ENCODE measurements around the gene PIP5K1B.

- TF ChIP-seq, protein P1, sequence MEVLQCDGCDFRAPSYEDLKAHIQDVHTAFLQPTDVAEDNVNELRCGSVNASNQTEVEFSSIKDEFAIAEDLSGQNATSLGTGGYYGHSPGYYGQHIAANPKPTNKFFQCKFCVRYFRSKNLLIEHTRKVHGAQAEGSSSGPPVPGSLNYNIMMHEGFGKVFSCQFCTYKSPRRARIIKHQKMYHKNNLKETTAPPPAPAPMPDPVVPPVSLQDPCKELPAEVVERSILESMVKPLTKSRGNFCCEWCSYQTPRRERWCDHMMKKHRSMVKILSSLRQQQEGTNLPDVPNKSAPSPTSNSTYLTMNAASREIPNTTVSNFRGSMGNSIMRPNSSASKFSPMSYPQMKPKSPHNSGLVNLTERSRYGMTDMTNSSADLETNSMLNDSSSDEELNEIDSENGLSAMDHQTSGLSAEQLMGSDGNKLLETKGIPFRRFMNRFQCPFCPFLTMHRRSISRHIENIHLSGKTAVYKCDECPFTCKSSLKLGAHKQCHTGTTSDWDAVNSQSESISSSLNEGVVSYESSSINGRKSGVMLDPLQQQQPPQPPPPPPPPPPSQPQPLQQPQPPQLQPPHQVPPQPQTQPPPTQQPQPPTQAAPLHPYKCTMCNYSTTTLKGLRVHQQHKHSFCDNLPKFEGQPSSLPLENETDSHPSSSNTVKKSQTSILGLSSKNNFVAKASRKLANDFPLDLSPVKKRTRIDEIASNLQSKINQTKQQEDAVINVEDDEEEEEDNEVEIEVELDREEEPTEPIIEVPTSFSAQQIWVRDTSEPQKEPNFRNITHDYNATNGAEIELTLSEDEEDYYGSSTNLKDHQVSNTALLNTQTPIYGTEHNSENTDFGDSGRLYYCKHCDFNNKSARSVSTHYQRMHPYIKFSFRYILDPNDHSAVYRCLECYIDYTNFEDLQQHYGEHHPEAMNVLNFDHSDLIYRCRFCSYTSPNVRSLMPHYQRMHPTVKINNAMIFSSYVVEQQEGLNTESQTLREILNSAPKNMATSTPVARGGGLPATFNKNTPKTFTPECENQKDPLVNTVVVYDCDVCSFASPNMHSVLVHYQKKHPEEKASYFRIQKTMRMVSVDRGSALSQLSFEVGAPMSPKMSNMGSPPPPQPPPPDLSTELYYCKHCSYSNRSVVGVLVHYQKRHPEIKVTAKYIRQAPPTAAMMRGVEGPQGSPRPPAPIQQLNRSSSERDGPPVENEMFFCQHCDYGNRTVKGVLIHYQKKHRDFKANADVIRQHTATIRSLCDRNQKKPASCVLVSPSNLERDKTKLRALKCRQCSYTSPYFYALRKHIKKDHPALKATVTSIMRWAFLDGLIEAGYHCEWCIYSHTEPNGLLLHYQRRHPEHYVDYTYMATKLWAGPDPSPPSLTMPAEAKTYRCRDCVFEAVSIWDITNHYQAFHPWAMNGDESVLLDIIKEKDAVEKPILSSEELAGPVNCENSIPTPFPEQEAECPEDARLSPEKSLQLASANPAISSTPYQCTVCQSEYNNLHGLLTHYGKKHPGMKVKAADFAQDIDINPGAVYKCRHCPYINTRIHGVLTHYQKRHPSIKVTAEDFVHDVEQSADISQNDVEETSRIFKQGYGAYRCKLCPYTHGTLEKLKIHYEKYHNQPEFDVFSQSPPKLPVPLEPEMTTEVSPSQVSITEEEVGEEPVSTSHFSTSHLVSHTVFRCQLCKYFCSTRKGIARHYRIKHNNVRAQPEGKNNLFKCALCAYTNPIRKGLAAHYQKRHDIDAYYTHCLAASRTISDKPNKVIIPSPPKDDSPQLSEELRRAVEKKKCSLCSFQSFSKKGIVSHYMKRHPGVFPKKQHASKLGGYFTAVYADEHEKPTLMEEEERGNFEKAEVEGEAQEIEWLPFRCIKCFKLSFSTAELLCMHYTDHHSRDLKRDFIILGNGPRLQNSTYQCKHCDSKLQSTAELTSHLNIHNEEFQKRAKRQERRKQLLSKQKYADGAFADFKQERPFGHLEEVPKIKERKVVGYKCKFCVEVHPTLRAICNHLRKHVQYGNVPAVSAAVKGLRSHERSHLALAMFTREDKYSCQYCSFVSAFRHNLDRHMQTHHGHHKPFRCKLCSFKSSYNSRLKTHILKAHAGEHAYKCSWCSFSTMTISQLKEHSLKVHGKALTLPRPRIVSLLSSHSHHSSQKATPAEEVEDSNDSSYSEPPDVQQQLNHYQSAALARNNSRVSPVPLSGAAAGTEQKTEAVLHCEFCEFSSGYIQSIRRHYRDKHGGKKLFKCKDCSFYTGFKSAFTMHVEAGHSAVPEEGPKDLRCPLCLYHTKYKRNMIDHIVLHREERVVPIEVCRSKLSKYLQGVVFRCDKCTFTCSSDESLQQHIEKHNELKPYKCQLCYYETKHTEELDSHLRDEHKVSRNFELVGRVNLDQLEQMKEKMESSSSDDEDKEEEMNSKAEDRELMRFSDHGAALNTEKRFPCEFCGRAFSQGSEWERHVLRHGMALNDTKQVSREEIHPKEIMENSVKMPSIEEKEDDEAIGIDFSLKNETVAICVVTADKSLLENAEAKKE (CRISPR knock-in tag; IDR thresholded peaks at IDR 0.05) = no peak
- TF ChIP-seq, protein P2, sequence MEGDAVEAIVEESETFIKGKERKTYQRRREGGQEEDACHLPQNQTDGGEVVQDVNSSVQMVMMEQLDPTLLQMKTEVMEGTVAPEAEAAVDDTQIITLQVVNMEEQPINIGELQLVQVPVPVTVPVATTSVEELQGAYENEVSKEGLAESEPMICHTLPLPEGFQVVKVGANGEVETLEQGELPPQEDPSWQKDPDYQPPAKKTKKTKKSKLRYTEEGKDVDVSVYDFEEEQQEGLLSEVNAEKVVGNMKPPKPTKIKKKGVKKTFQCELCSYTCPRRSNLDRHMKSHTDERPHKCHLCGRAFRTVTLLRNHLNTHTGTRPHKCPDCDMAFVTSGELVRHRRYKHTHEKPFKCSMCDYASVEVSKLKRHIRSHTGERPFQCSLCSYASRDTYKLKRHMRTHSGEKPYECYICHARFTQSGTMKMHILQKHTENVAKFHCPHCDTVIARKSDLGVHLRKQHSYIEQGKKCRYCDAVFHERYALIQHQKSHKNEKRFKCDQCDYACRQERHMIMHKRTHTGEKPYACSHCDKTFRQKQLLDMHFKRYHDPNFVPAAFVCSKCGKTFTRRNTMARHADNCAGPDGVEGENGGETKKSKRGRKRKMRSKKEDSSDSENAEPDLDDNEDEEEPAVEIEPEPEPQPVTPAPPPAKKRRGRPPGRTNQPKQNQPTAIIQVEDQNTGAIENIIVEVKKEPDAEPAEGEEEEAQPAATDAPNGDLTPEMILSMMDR (conservative IDR thresholded peaks at IDR 0.05; ENCODE audit: low read depth in 2 of 2) = no peak
- TF ChIP-seq, protein P3, sequence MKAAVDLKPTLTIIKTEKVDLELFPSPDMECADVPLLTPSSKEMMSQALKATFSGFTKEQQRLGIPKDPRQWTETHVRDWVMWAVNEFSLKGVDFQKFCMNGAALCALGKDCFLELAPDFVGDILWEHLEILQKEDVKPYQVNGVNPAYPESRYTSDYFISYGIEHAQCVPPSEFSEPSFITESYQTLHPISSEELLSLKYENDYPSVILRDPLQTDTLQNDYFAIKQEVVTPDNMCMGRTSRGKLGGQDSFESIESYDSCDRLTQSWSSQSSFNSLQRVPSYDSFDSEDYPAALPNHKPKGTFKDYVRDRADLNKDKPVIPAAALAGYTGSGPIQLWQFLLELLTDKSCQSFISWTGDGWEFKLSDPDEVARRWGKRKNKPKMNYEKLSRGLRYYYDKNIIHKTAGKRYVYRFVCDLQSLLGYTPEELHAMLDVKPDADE (IDR thresholded peaks at IDR 0.05) = no peak
- TF ChIP-seq REST (IDR thresholded peaks at IDR 0.05; ENCODE audit: unreplicated experiment) (no peak), EZH2 (IDR thresholded peaks at IDR 0.05; ENCODE audit: low read depth, unreplicated experiment) (no peak), JUNB (IDR thresholded peaks at IDR 0.05; ENCODE audit: unreplicated experiment) (no peak), CREB1 (CRISPR knock-in tag; IDR thresholded peaks at IDR 0.05; ENCODE audit: low read depth) (no peak), EZH2phosphoT487 (IDR thresholded peaks at IDR 0.05; ENCODE audit: unreplicated experiment) (no peak), POLR2AphosphoS5 (IDR thresholded peaks at IDR 0.05; ENCODE audit: low read depth) (no peak), ZNF331 (CRISPR knock-in tag; IDR thresholded peaks at IDR 0.05; ENCODE audit: low read depth) (no peak), STAT1 (IDR thresholded peaks at IDR 0.05; ENCODE audit: unreplicated experiment) (no peak), ZNF114 (CRISPR knock-in tag; IDR thresholded peaks at IDR 0.05) (no peak)
Measured at GRCh38 chr9:68785965-68786364, 80.9 kb downstream of the PIP5K1B start.

All from GM23338 (cell line).